ENCODE measurements around the gene HP1BP3. TPM values are rescaled to one million over a fixed set of nuclear protein-coding genes. Genes with fewer than 3 reads are reported as not detected.
A peak's percentile ranks its signal among the peaks of the same experiment; 100 is the strongest.

HP1BP3 gene
- total RNA-seq, 1 donor from 2014 or later: 121 TPM

DNA sequence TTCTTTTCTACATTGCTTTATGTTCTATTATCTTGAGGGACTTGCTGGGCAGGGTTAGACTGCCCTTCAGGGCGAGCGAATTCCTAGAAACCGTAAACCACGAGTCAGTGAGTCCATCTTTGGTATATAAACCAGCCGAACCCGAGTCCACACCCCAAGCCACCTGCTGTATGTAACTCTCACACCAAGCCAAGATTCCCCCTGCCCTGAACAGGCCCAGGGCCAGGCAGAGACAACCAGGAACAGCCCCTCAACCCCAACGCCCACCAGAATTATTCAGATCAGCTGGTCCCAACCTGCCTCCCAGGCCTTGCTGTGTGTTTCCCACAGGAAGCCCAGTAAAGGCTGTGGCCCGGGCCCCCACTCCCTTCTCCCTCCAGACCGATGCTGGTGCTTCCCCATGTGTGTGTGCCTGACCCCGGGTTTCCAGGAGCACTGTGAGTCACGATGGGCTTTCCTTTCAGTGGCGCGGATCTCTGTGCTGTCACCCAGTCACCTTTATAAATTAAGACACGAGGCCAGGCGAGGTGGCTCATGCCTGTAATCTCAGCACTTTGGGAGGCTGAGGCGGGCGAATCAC is 86.4 kb downstream of the HP1BP3 start:
- ATAC-seq (no peak), DNase-seq (no peak)
- intact Hi-C loops (cut with micrococcal nuclease): no loop called here

DNA sequence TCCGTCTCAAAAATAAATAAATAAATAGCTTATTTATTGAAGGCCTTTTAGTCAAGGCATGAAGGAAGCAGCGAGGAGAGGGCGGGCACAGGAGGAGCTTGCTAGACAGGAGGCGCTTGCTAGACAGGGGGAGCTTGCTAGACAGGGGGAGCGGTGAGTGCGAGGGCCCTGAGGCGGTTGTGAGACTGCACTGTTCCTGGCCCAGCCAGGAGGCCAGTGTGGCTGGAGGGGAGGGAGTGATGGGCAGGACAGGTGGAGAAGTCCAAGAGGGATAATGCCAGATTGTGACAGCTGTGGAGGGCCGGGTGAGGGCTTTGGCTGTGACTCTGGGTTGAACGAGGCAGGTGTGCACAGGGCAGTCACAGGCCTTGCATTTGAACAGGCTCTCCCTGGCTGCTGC is 87.5 kb downstream of the HP1BP3 start:
- DNase-seq: peak; percentile 14
- ATAC-seq: no peak
- intact Hi-C loops (cut with micrococcal nuclease): loop anchor here (10.0 kb wide), 1 partner anchor 495 kb away; no protein-coding TSS in a partner anchor

DNA sequence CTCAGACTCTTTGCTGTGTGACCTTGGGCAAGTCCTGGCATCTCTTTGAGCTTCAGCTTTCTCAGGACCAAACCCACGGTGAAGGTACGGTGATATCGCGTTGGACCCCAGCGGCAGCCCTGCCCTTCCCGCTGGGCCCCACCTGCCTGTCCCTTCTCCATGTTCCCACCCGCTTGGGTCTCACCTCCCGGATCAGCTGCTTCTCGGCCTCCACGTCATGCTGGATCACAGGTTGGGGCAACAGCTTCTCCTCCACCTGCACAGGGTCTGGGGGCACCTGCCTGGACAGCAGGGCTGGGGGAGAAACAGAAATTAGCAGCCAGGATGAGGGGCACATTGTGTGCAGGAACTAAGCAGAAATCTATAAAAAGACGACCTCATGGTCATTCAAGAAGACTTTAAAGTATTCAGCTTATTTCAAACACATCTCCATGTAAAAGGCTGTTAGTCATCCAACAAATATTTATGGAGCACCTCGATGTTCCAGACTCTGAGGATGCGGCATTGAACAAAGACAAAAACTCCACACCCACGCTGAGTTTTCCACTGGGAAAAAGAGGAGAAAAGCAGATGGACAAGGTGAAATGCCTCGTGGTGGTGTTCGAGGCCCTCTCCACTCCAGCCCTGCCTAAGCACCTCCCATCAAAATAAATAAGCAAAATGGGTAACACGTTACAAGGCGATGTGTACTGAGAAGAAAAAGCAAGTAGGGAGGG is 88.8 kb downstream of the HP1BP3 start:
- ATAC-seq (no peak), DNase-seq (peak; percentile 14)
- intact Hi-C loops (cut with micrococcal nuclease): loop anchor here (10.0 kb wide), 1 partner anchor 496 kb away; no protein-coding TSS in a partner anchor

DNA sequence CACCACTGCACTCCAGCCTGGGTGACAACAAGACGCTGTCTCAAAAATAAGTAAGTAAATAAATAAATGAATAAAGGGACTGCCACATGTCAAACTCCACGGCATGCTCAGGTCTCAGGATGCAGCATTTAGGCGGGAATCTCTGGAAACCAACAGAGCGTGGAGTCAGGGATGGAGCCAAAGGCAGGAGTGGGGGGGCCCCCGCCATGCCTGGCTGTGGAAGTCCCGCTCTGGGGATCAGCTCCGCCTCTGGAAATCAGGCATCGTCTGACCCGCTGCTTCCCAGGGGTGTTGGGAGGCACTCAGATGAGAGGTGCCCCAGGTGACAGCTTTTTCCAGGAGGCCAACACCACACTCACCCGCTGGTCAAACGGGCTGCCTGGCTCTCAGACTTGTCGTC is 89.5 kb downstream of the HP1BP3 start:
- intact Hi-C loops (cut with micrococcal nuclease): loop anchor here (10.0 kb wide), 1 partner anchor 497 kb away; no protein-coding TSS in a partner anchor
- DNase-seq: no peak

DNA sequence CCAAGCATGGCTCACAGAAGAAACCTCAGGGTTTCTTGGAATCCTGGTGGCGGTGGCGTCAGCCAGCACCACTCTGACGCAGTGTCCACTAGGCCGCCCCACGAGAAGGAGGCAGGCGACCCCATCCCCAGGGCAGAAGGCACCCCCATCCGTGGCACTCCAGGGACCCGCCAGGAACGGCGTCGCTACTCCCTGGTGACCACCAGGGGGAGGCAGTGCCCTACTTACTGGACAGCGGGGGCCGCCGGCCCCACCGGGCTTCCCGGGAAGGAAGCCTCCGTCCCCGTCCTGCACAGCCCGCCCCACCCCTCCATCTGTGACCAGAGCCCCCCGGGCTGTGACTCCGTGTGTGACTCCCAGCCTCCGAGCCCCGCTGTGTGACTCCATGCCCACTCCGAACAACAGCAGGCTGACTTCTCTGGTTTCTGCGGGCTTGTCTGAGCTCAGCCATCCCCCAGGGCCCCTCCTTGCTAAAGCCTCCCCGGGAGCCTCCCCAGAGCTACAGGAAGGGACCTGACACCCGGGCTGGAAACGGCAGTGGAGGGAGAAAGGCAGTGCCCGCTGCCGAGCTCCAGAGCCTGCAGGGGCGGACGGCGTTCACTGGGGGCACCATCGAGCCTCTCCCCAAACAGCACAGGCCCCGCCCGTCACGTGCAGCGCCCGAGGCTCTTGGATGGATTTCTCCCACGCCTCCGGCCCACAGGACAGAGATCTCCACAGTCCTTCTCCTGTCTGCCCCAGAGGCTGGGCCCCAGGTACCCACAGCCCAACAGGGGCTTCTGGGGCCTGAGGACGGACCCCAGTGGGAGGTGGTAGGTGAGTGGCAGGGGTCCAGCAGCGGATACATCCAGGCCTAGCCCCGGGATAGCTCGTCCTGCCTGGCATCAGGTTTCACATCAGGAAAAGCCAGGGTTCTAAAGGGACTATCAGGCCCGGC is 90.4 kb downstream of the HP1BP3 start:
- DNase-seq (peak; percentile 90), ATAC-seq (peak; percentile 95)
- intact Hi-C loops (cut with micrococcal nuclease): loop anchor here (10.0 kb wide), 1 partner anchor 498 kb away; no protein-coding TSS in a partner anchor

More for the DNA sequence above, 89.5 kb downstream of the HP1BP3 start:
- no peak for ATAC-seq

DNA sequence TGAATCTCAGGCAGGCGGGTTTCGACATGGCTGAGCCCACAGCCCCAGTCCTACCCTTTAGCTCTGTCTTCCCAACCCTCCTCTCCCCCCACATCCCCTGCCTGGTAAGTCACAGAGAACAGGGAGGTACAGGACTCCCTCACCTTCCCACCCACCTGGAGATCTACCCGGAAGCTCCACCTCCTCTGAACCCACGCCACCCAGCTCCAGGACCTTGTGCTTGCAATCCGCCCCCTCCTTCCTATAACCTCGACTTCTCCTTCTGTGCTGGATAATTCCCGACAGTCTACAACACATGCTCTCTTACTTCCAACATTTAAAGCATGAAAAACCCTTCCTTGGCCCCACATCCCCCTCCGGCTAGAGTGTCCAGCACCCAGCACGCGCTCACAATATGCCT is 91.6 kb downstream of the HP1BP3 start:
- ATAC-seq: no peak
- intact Hi-C loops (cut with micrococcal nuclease): loop anchor here (10.0 kb wide), 1 partner anchor 499 kb away; no protein-coding TSS in a partner anchor

DNA sequence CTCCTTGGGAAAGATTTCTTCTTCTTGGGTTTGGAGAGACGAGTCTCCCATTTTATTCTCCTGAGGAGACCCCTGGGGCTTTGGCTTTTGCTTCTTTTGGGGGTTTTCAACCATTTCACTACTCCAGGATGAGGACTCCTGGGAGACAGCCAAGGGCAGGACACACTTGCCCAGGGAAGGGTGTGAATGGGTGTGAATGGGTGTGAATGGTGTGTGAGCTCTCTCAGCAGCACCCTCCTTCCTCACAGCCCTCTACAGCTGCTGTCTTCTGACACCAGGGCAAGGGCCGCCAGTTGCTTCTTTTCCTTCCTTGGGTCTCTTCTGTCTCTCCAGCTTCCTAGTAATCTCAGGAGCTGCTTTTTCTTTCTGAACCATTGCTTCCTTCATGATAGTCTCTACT is 93.5 kb downstream of the HP1BP3 start:
- no peak for ATAC-seq
- DNase-seq: no peak
- intact Hi-C loops (cut with micrococcal nuclease): loop anchor here (10.0 kb wide), 1 partner anchor 501 kb away; no protein-coding TSS in a partner anchor

More for the DNA sequence above, 91.6 kb downstream of the HP1BP3 start:
- no peak for DNase-seq

Other genes with a start within 250 kb of the HP1BP3 start
- 2.5 TPM for gene FAM43B, start 234.7 kb downstream of the HP1BP3 start, total RNA-seq
- 2.9 TPM for gene CDA, start 198.2 kb downstream of the HP1BP3 start, total RNA-seq
- gene PINK1, start 153.8 kb downstream of the HP1BP3 start, total RNA-seq: 261 TPM
- gene DDOST, start 125.9 kb downstream of the HP1BP3 start, total RNA-seq: 135 TPM
- 3.5 TPM for gene KIF17, start 69.3 kb downstream of the HP1BP3 start, total RNA-seq
- gene SH2D5, start 54.6 kb downstream of the HP1BP3 start, total RNA-seq: not detected